Uterus (tissue), 4 donors: ENCODE data around the gene NRARP. TPM values are rescaled to one million over a fixed set of nuclear protein-coding genes. Genes with fewer than 3 reads are reported as not detected.

ENCODE experiments used
- DNase-seq, 2 donors: peaks; one replicate each; pipeline ENCODE4 v3.0.0-alpha.2; 2019 to 2020
- H3K27ac ChIP-seq, 2 donors: fragments of 200-600 bp; sonication (generic); 1 replicate in 1 of 2; 2 replicates in 1 of 2; pipeline ENCODE4 v1.5.1; 2016 to 2018
- H3K27me3 ChIP-seq, 2 donors: fragments of 200-600 bp; sonication (generic); one replicate each; pipeline ENCODE4 v1.5.1; 2018 to 2019; ENCODE audit warnings: control low read depth in 1 of 2
- H3K36me3 ChIP-seq, 2 donors: fragments of 200-600 bp; sonication (generic); one replicate each; pipeline ENCODE4 v1.5.1; 2019; ENCODE audit warnings: control low read depth in 1 of 2
- H3K4me1 ChIP-seq, 2 donors: fragments of 200-600 bp; sonication (generic); one replicate each; pipeline ENCODE4 v1.5.1; 2018 to 2019; ENCODE audit warnings: control low read depth in 1 of 2
- H3K4me3 ChIP-seq, 2 donors: fragments of 200-600 bp; sonication (generic); 1 replicate in 1 of 2; 2 replicates in 1 of 2; pipeline ENCODE4 v1.5.1; 2018 to 2019; ENCODE audit warnings: mild to moderate bottlenecking in 1 of 2
- H3K9me3 ChIP-seq, 2 donors: fragments of 200-600 bp; sonication (generic); one replicate each; pipeline ENCODE4 v1.5.1; 2019; ENCODE audit warnings: control low read depth in 1 of 2
- CTCF ChIP-seq, 4 experiments: fragments of 200-600 bp in 2 of 4; fragments of 450-650 bp in 2 of 4; sonication (generic) in 2 of 4; IDR thresholded peaks; one replicate each; pipeline ENCODE4 v1.5.1; 2016 to 2019; ENCODE audit warnings: antibody characterized with exemption in 4 of 4, mild to moderate bottlenecking in 2 of 4, moderate library complexity in 1 of 4
- POLR2A ChIP-seq, 2 donors: fragments of 450-650 bp; IDR thresholded peaks; one replicate each; pipeline ENCODE4 v1.6.1; 2016; ENCODE audit warnings: antibody characterized with exemption in 2 of 2, mild to moderate bottlenecking in 1 of 2, moderate library complexity in 1 of 2
- intact Hi-C: fragments of 100-400 bp; cut with DNase I; formaldehyde crosslinking; loops from one replicate; pipeline ENCODE4 v1.15.1; 2023; ENCODE audit warnings: low total_unique reads
- total RNA-seq, 4 donors: library from RNA; depleted of rRNA in 3 of 4; stranded (reverse); fragments of >200 nt in 3 of 4; gene quantifications; one replicate each; pipeline versions ENCODE4 v1.1.0 to v1.2.4, GENCODE V29; 2014 to 2023
- donor health status: DM: yes; HTN: yes; CAD: no.

NRARP gene
- total RNA-seq, 4 donors from 2014 or later: 0.29 to 16.5 (median 11.4) TPM

GRCh38 chr9:137296670-137297664 lies 5.1 kb downstream of the NRARP start:
- intact Hi-C loops: no loop called here
- peaks cover 27 to 47% of the 10 kb centered on the region in 2 donors for H3K27me3 ChIP-seq
- H3K4me1 ChIP-seq: peaks cover 0 to 22% of the 10 kb centered on the region in 2 donors
- H3K4me3 ChIP-seq: peak overlapping the region in 1 of 2 donors; percentile 10
- H3K9me3 ChIP-seq: no peaks in the 10 kb centered on the region
- DNase-seq: no peak
- TF ChIP-seq POLR2A (IDR thresholded peaks at IDR 0.05) (peak in 1 of 2 donors; percentile 37), CTCF (IDR thresholded peaks at IDR 0.05) (no peak)
- no peaks in the 10 kb centered on the region for H3K36me3 ChIP-seq
- peak overlapping the region; percentile 60 to 77 for H3K27ac ChIP-seq

- Histone ChIP-seq H3K36me3 (no peaks in the 10 kb centered on the region), H3K4me1 (peaks cover 0 to 20% of the 10 kb centered on the region in 2 donors), H3K4me3 (peak overlapping the region; percentile 10 to 11), H3K27me3 (peaks cover 27 to 47% of the 10 kb centered on the region in 2 donors), H3K9me3 (no peaks in the 10 kb centered on the region), H3K27ac (peak overlapping the region; percentile 60 to 77)
- DNase-seq: no peak
- intact Hi-C loops: no loop called here
- no peak for TF ChIP-seq CTCF (IDR thresholded peaks at IDR 0.05)
- no peak for TF ChIP-seq POLR2A (IDR thresholded peaks at IDR 0.05)
Observed at GRCh38 chr9:137295849-137296669, 6.0 kb downstream of the NRARP start.

GRCh38 chr9:137295238-137295811 lies 6.7 kb downstream of the NRARP start:
- intact Hi-C loops: no loop called here
- H3K4me3 ChIP-seq: peak overlapping the region; percentile 10 to 11
- peaks cover 0 to 13% of the 10 kb centered on the region in 2 donors for H3K4me1 ChIP-seq
- DNase-seq: no peak
- peaks cover 27 to 43% of the 10 kb centered on the region in 2 donors for H3K27me3 ChIP-seq
- H3K36me3 ChIP-seq: no peaks in the 10 kb centered on the region
- no peak for TF ChIP-seq POLR2A (IDR thresholded peaks at IDR 0.05)
- TF ChIP-seq CTCF (IDR thresholded peaks at IDR 0.05): peak in 3 of 4 experiments; percentile 64 to 85 (median 77)
- H3K9me3 ChIP-seq: no peaks in the 10 kb centered on the region
- peak overlapping the region in 1 of 2 donors; percentile 77 for H3K27ac ChIP-seq

DNA sequence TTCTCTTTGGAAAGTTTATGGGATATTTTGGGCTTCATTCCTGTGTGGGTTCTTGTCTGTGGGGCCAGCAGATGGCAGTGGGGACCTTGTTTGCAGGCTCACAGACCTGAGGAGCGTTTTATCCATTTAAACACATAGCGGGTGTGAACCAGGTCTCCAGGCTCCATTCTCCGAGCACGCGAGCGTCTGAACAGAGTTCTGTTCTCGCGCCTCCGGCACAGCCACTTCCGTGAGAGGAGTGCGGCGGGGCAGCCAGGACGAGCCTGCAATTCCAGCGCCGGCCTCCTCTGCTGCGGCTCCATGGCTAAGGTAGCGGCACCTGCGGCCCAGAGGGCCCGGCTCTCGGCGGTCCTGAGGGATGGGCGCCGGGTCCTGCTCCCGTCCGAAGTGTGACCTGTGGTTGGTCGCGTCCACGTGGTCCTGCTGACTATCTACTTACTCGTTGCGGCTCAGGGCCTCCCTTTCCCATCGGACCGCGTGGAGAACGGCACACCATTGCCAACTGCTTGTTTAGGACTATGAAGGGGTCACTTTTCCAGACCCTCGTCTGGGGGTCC lies 7.3 kb downstream of the NRARP start:
- Histone ChIP-seq H3K27ac (no peak overlapping the region), H3K9me3 (no peaks in the 10 kb centered on the region), H3K27me3 (peaks cover 22 to 37% of the 10 kb centered on the region in 2 donors), H3K4me1 (peaks cover 0 to 13% of the 10 kb centered on the region in 2 donors), H3K36me3 (no peaks in the 10 kb centered on the region), H3K4me3 (no peak overlapping the region)
- TF ChIP-seq POLR2A (IDR thresholded peaks at IDR 0.05) (no peak), CTCF (IDR thresholded peaks at IDR 0.05) (peak in 1 of 4 experiments; percentile 20)
- no peak for DNase-seq
- intact Hi-C loops: no loop called here
